ENCODE results near the gene GRAP2. TPM values are rescaled to one million over a fixed set of nuclear protein-coding genes. Genes with fewer than 3 reads are reported as not detected.

GRAP2 gene
- total RNA-seq, 1 experiment from 2014 or later, result not detected

GRCh38 chr22:39925273-39925672 is 24.4 kb downstream of the GRAP2 start:
- DNase-seq (ENCODE audit: low read depth), result no peak

- DNase-seq (ENCODE audit: low read depth), result no peak
Measured at GRCh38 chr22:39925909-39926679, 25.2 kb downstream of the GRAP2 start.

- DNase-seq (ENCODE audit: low read depth), result no peak
Measured at GRCh38 chr22:39926753-39927152, 25.9 kb downstream of the GRAP2 start.

- no peak for DNase-seq (ENCODE audit: low read depth)
Measured at GRCh38 chr22:39927544-39927943, 26.7 kb downstream of the GRAP2 start.

- DNase-seq (ENCODE audit: low read depth), result no peak
Measured at GRCh38 chr22:39928536-39929520, 27.9 kb downstream of the GRAP2 start.

- DNase-seq (ENCODE audit: low read depth), result no peak
Measured at GRCh38 chr22:39931251-39931650, 30.4 kb downstream of the GRAP2 start.

- no peak for DNase-seq (ENCODE audit: low read depth)
Measured at GRCh38 chr22:39932166-39932565, 31.3 kb downstream of the GRAP2 start.

- peak; percentile 3 for DNase-seq (ENCODE audit: low read depth)
Measured at GRCh38 chr22:39932918-39933649, 32.2 kb downstream of the GRAP2 start.

- no peak for DNase-seq (ENCODE audit: low read depth)
Measured at GRCh38 chr22:39933741-39934140, 32.9 kb downstream of the GRAP2 start.

GRCh38 chr22:39935116-39935515 is 34.2 kb downstream of the GRAP2 start:
- DNase-seq (ENCODE audit: low read depth), result no peak

- no peak for DNase-seq (ENCODE audit: low read depth)
Measured at GRCh38 chr22:39935612-39936011, 34.7 kb downstream of the GRAP2 start.

- no peak for DNase-seq (ENCODE audit: low read depth)
Measured at GRCh38 chr22:39936523-39937145, 35.8 kb downstream of the GRAP2 start.

- DNase-seq (ENCODE audit: low read depth), result no peak
Measured at GRCh38 chr22:39937906-39938305, 37.0 kb downstream of the GRAP2 start.

- no peak for DNase-seq (ENCODE audit: low read depth)
Measured at GRCh38 chr22:39938509-39939111, 37.7 kb downstream of the GRAP2 start.

- DNase-seq (ENCODE audit: low read depth), result no peak
Measured at GRCh38 chr22:39939830-39940229, 38.9 kb downstream of the GRAP2 start.

- no peak for DNase-seq (ENCODE audit: low read depth)
Measured at GRCh38 chr22:39940757-39941305, 39.9 kb downstream of the GRAP2 start.

GRCh38 chr22:39941601-39942000 is 40.7 kb downstream of the GRAP2 start:
- no peak for DNase-seq (ENCODE audit: low read depth)

- no peak for DNase-seq (ENCODE audit: low read depth)
Measured at GRCh38 chr22:39942439-39943230, 41.8 kb downstream of the GRAP2 start.

- DNase-seq (ENCODE audit: low read depth), result no peak
Measured at GRCh38 chr22:39943337-39943736, 42.5 kb downstream of the GRAP2 start.

All from LHCN-M2 (cell line).